BLaER1 treated with 17β-estradiol and CSF1 and Interleukin-3, amounts not matched to agents 10 nM and 100 nM (cell line): ENCODE data around the gene SLC22A1.

ENCODE experiments used
- H3K27ac ChIP-seq, 11 experiments: shearing (Covaris generic); formaldehyde crosslinking; 2 replicates each; pipeline ENCODE4 v1.8.1; 2022
- H3K27me3 ChIP-seq, 11 experiments: shearing (Covaris generic); formaldehyde crosslinking; 2 replicates each; pipeline ENCODE4 v1.8.1; 2022
- H3K36me3 ChIP-seq, 11 experiments: shearing (Covaris generic); formaldehyde crosslinking; 2 replicates each; pipeline ENCODE4 v1.8.1; 2022
- H3K4me1 ChIP-seq, 10 experiments: shearing (Covaris generic); formaldehyde crosslinking; 2 replicates each; pipeline ENCODE4 v1.8.1; 2022
- H3K4me2 ChIP-seq, 11 experiments: shearing (Covaris generic); formaldehyde crosslinking; 2 replicates each; pipeline ENCODE4 v1.8.1; 2022
- H3K4me3 ChIP-seq, 10 experiments: shearing (Covaris generic); formaldehyde crosslinking; 2 replicates each; pipeline ENCODE4 v1.8.1; 2022
- H3K9ac ChIP-seq, 11 experiments: shearing (Covaris generic); formaldehyde crosslinking; 2 replicates each; pipeline ENCODE4 v1.8.1; 2022
- H3K9me3 ChIP-seq, 11 experiments: shearing (Covaris generic); formaldehyde crosslinking; replicated peaks in 1 of 11; 2 replicates each; pipeline ENCODE4 v1.8.1; 2022
- H4K20me1 ChIP-seq, 11 experiments: shearing (Covaris generic); formaldehyde crosslinking; 2 replicates each; pipeline ENCODE4 v1.8.1; 2022
- Cebpa-rat ChIP-seq, 11 experiments: shearing (Covaris generic); IDR thresholded peaks; 2 replicates each; pipeline ENCODE4 v1.8.1; 2022

SLC22A1 gene

GRCh38 chr6:160197662-160198061, 76.0 kb downstream of the SLC22A1 start:
- Histone ChIP-seq H4K20me1 (no peaks in the 10 kb centered on the region), H3K4me3 (no peak overlapping the region), H3K9me3 (peaks cover 26 to 33% (median 31%) of the 10 kb centered on the region in 11 experiments), H3K4me2 (no peak overlapping the region), H3K27me3 (no peaks in the 10 kb centered on the region), H3K27ac (no peak overlapping the region), H3K36me3 (no peaks in the 10 kb centered on the region), H3K9ac (no peak overlapping the region), H3K4me1 (peaks cover 0 to 11% (median 0%) of the 10 kb centered on the region in 10 experiments; a peak in 3 of 20 replicates)
- no peak for TF ChIP-seq Cebpa-rat (IDR thresholded peaks at IDR 0.05)

- TF ChIP-seq Cebpa-rat (IDR thresholded peaks at IDR 0.05) = no peak
- H4K20me1 ChIP-seq = no peaks in the 10 kb centered on the region
- H3K36me3 ChIP-seq = no peaks in the 10 kb centered on the region
- H3K4me2 ChIP-seq = peak overlapping the region in 3 of 11 experiments; percentile 18 to 36 (median 25); a peak in 6 of 22 replicates
- no peak overlapping the region for H3K27ac ChIP-seq
- H3K9ac ChIP-seq = no peak overlapping the region
- no peak overlapping the region for H3K4me3 ChIP-seq
- peaks cover 0 to 11% (median 0%) of the 10 kb centered on the region in 10 experiments; a peak in 3 of 20 replicates for H3K4me1 ChIP-seq
- H3K9me3 ChIP-seq = peaks cover 15 to 23% (median 20%) of the 10 kb centered on the region in 11 experiments
- H3K27me3 ChIP-seq = no peaks in the 10 kb centered on the region
Measured at GRCh38 chr6:160198606-160199211, 77.1 kb downstream of the SLC22A1 start.

- no peak for TF ChIP-seq Cebpa-rat (IDR thresholded peaks at IDR 0.05)
- Histone ChIP-seq H3K4me1 (peaks cover 0 to 11% (median 0%) of the 10 kb centered on the region in 10 experiments; a peak in 3 of 20 replicates), H3K9ac (no peak overlapping the region), H3K4me3 (no peak overlapping the region), H3K27ac (no peak overlapping the region), H3K27me3 (no peaks in the 10 kb centered on the region), H3K36me3 (no peaks in the 10 kb centered on the region), H3K9me3 (peaks cover 0 to 3% (median 0%) of the 10 kb centered on the region in 11 experiments; a peak in 1 of 22 replicates), H4K20me1 (no peaks in the 10 kb centered on the region), H3K4me2 (no peak overlapping the region)
Measured at GRCh38 chr6:160201061-160201460, 79.4 kb downstream of the SLC22A1 start.

- Histone ChIP-seq H3K4me3 (no peak overlapping the region), H3K9ac (no peak overlapping the region), H3K27ac (no peak overlapping the region), H3K9me3 (peaks cover 0 to 7% (median 6%) of the 10 kb centered on the region in 11 experiments; a peak in 13 of 22 replicates), H4K20me1 (no peaks in the 10 kb centered on the region), H3K36me3 (no peaks in the 10 kb centered on the region), H3K4me1 (peaks cover 0 to 11% (median 0%) of the 10 kb centered on the region in 10 experiments; a peak in 3 of 20 replicates), H3K4me2 (no peak overlapping the region), H3K27me3 (no peaks in the 10 kb centered on the region)
- TF ChIP-seq Cebpa-rat (IDR thresholded peaks at IDR 0.05) = no peak
Measured at GRCh38 chr6:160202411-160202810, 80.8 kb downstream of the SLC22A1 start.

GRCh38 chr6:160203076-160203475, 81.5 kb downstream of the SLC22A1 start:
- H3K4me3 ChIP-seq = no peak overlapping the region
- H3K36me3 ChIP-seq = no peaks in the 10 kb centered on the region
- H3K4me1 ChIP-seq = peaks cover 0 to 11% (median 0%) of the 10 kb centered on the region in 10 experiments; a peak in 3 of 20 replicates
- H3K4me2 ChIP-seq = no peak overlapping the region
- TF ChIP-seq Cebpa-rat (IDR thresholded peaks at IDR 0.05) = no peak
- H3K9ac ChIP-seq = no peak overlapping the region
- no peaks in the 10 kb centered on the region for H4K20me1 ChIP-seq
- no peaks in the 10 kb centered on the region for H3K27me3 ChIP-seq
- no peak overlapping the region for H3K27ac ChIP-seq
- H3K9me3 ChIP-seq = peaks cover 0 to 14% (median 11%) of the 10 kb centered on the region in 11 experiments; a peak in 13 of 22 replicates

- no peak for TF ChIP-seq Cebpa-rat (IDR thresholded peaks at IDR 0.05)
- H3K4me2 ChIP-seq = no peak overlapping the region
- peaks cover 0 to 8% (median 0%) of the 10 kb centered on the region in 10 experiments; a peak in 3 of 20 replicates for H3K4me1 ChIP-seq
- H3K9ac ChIP-seq = no peak overlapping the region
- no peaks in the 10 kb centered on the region for H4K20me1 ChIP-seq
- H3K27me3 ChIP-seq = no peaks in the 10 kb centered on the region
- H3K36me3 ChIP-seq = no peaks in the 10 kb centered on the region
- H3K9me3 ChIP-seq = peaks cover 0 to 14% (median 11%) of the 10 kb centered on the region in 11 experiments; a peak in 13 of 22 replicates
- H3K4me3 ChIP-seq = no peak overlapping the region
- H3K27ac ChIP-seq = no peak overlapping the region
Measured at GRCh38 chr6:160203522-160203921, 81.9 kb downstream of the SLC22A1 start.

GRCh38 chr6:160203953-160204352, 82.3 kb downstream of the SLC22A1 start:
- Histone ChIP-seq H3K4me3 (no peak overlapping the region), H3K36me3 (no peaks in the 10 kb centered on the region), H3K9me3 (peaks cover 0 to 14% (median 11%) of the 10 kb centered on the region in 11 experiments; a peak in 13 of 22 replicates), H3K27me3 (no peaks in the 10 kb centered on the region), H3K9ac (no peak overlapping the region), H3K27ac (no peak overlapping the region), H4K20me1 (no peaks in the 10 kb centered on the region), H3K4me1 (peaks cover 0 to 4% (median 0%) of the 10 kb centered on the region in 10 experiments; a peak in 3 of 20 replicates), H3K4me2 (no peak overlapping the region)
- TF ChIP-seq Cebpa-rat (IDR thresholded peaks at IDR 0.05) = no peak

GRCh38 chr6:160204710-160205109, 83.1 kb downstream of the SLC22A1 start:
- Histone ChIP-seq H3K4me1 (no peaks in the 10 kb centered on the region), H3K9ac (no peak overlapping the region), H4K20me1 (no peaks in the 10 kb centered on the region), H3K9me3 (peaks cover 0 to 14% (median 11%) of the 10 kb centered on the region in 11 experiments; a peak in 13 of 22 replicates), H3K27ac (no peak overlapping the region), H3K4me3 (no peak overlapping the region), H3K36me3 (no peaks in the 10 kb centered on the region), H3K4me2 (no peak overlapping the region), H3K27me3 (no peaks in the 10 kb centered on the region)
- TF ChIP-seq Cebpa-rat (IDR thresholded peaks at IDR 0.05) = no peak

- Histone ChIP-seq H3K4me3 (no peak overlapping the region), H3K27me3 (no peaks in the 10 kb centered on the region), H3K36me3 (no peaks in the 10 kb centered on the region), H3K4me1 (no peaks in the 10 kb centered on the region), H4K20me1 (no peaks in the 10 kb centered on the region), H3K27ac (no peak overlapping the region), H3K9ac (no peak overlapping the region), H3K9me3 (peaks cover 0 to 14% (median 11%) of the 10 kb centered on the region in 11 experiments; a peak in 13 of 22 replicates), H3K4me2 (no peak overlapping the region)
- TF ChIP-seq Cebpa-rat (IDR thresholded peaks at IDR 0.05) = no peak
Measured at GRCh38 chr6:160207618-160208017, 86.0 kb downstream of the SLC22A1 start.
